MG63 (cell line): ENCODE data around the gene ZNF365. TPM values are rescaled to one million over a fixed set of nuclear protein-coding genes. Genes with fewer than 3 reads are reported as not detected.
"Not testable (repeated sequence)": the region's sequence is repeated elsewhere in the genome, so short reads cannot be mapped to it uniquely, and the experiment has no call there.

Experiments used
- DNase-seq: peaks from one replicate; pipeline ENCODE4 v3.0.0-alpha.2; 2020
- H3K27me3 ChIP-seq: fragments of 250-450 bp; sonication (Bioruptor Pico); 2 replicates; pipeline ENCODE4 v1.5.1; 2020; ENCODE audit warnings: mild to moderate bottlenecking, moderate library complexity
- H3K36me3 ChIP-seq: fragments of 250-450 bp; sonication (Bioruptor Pico); 2 replicates; pipeline ENCODE4 v1.5.1; 2020; ENCODE audit warnings: mild to moderate bottlenecking, moderate library complexity
- H3K4me3 ChIP-seq: fragments of 250-450 bp; sonication (Bioruptor Pico); 2 replicates; pipeline ENCODE4 v1.5.1; 2020; ENCODE audit warnings: mild to moderate bottlenecking, moderate library complexity
- H3K9me3 ChIP-seq: fragments of 250-450 bp; sonication (Bioruptor Pico); 2 replicates; pipeline ENCODE4 v1.5.1; 2020; ENCODE audit warnings: mild to moderate bottlenecking, moderate library complexity
- total RNA-seq: library from RNA; depleted of rRNA; stranded (reverse); fragments of >200 nt; shearing (Covaris generic); gene quantifications from 2 replicates; pipeline ENCODE4 v1.2.3, GENCODE V29; 2014; ENCODE audit warnings: low replicate concordance; rRNA removed

ZNF365 gene
- total RNA-seq = 0.89 and 1.5 TPM in 2 replicates

GRCh38 chr10:62373995-62374861 lies at the start of gene ZNF365:
TSS of gene ZNF365 (plus strand) at chr10:62374369. CDS start at chr10:62376194, 1,825 bp downstream.
- peak within 1 kb of the TSS; percentile 55 for H3K4me3 ChIP-seq
- H3K27me3 ChIP-seq = no peaks in the 10 kb centered on the region
- H3K36me3 ChIP-seq = no peaks in the 10 kb centered on the region
- H3K9me3 ChIP-seq = no peaks in the 10 kb centered on the region
- peak; percentile 66 for DNase-seq

GRCh38 chr10:62326176-62326575 lies 48.0 kb upstream of the ZNF365 start:
- H3K9me3 ChIP-seq = no peaks in the 10 kb centered on the region
- no peak overlapping the region for H3K4me3 ChIP-seq
- H3K27me3 ChIP-seq = no peaks in the 10 kb centered on the region
- no peaks in the 10 kb centered on the region for H3K36me3 ChIP-seq
- no peak for DNase-seq

GRCh38 chr10:62327885-62328284 lies 46.3 kb upstream of the ZNF365 start:
- Histone ChIP-seq H3K36me3 (no peaks in the 10 kb centered on the region), H3K27me3 (no peaks in the 10 kb centered on the region), H3K4me3 (no peak overlapping the region), H3K9me3 (peaks cover 7% of the 10 kb centered on the region)
- no peak for DNase-seq

- Histone ChIP-seq H3K27me3 (no peaks in the 10 kb centered on the region), H3K4me3 (no peak overlapping the region), H3K9me3 (peaks cover 7% of the 10 kb centered on the region), H3K36me3 (no peaks in the 10 kb centered on the region)
- DNase-seq = no peak
Measured at GRCh38 chr10:62330213-62330612, 44.0 kb upstream of the ZNF365 start.

GRCh38 chr10:62332406-62332805 lies 41.8 kb upstream of the ZNF365 start:
- Histone ChIP-seq H3K27me3 (no peaks in the 10 kb centered on the region), H3K9me3 (peaks cover 7% of the 10 kb centered on the region), H3K36me3 (no peaks in the 10 kb centered on the region), H3K4me3 (no peak overlapping the region)
- no peak for DNase-seq

GRCh38 chr10:62333135-62333889 lies 40.9 kb upstream of the ZNF365 start:
- no peak overlapping the region for H3K4me3 ChIP-seq

GRCh38 chr10:62333988-62334682 lies 40.0 kb upstream of the ZNF365 start:
- Histone ChIP-seq H3K27me3 (no peaks in the 10 kb centered on the region), H3K36me3 (no peaks in the 10 kb centered on the region), H3K4me3 (no peak overlapping the region), H3K9me3 (peaks cover 7% of the 10 kb centered on the region)
- no peak for DNase-seq

More at GRCh38 chr10:62333135-62333889, 40.9 kb upstream of the ZNF365 start:
- H3K36me3 ChIP-seq = no peaks in the 10 kb centered on the region
- H3K27me3 ChIP-seq = no peaks in the 10 kb centered on the region
- peaks cover 7% of the 10 kb centered on the region for H3K9me3 ChIP-seq
- DNase-seq = no peak

- Histone ChIP-seq H3K4me3 (no peak overlapping the region), H3K27me3 (no peaks in the 10 kb centered on the region), H3K9me3 (peaks cover 7% of the 10 kb centered on the region), H3K36me3 (no peaks in the 10 kb centered on the region)
- DNase-seq = no peak
Measured at GRCh38 chr10:62335326-62335725, 38.8 kb upstream of the ZNF365 start.

- no peak overlapping the region for H3K4me3 ChIP-seq
- H3K36me3 ChIP-seq = no peaks in the 10 kb centered on the region
- peaks cover 8% of the 10 kb centered on the region for H3K9me3 ChIP-seq
- no peak for DNase-seq
- H3K27me3 ChIP-seq = no peaks in the 10 kb centered on the region
Measured at GRCh38 chr10:62336404-62336803, 37.8 kb upstream of the ZNF365 start.

- Histone ChIP-seq H3K9me3 (peaks cover 13% of the 10 kb centered on the region), H3K4me3 (no peak overlapping the region), H3K36me3 (no peaks in the 10 kb centered on the region), H3K27me3 (no peaks in the 10 kb centered on the region)
- DNase-seq = no peak
Measured at GRCh38 chr10:62341419-62341818, 32.8 kb upstream of the ZNF365 start.

- Histone ChIP-seq H3K27me3 (no peaks in the 10 kb centered on the region), H3K36me3 (no peaks in the 10 kb centered on the region), H3K4me3 (no peak overlapping the region), H3K9me3 (peaks cover 15% of the 10 kb centered on the region)
- DNase-seq = no peak
Measured at GRCh38 chr10:62343000-62343399, 31.2 kb upstream of the ZNF365 start.

GRCh38 chr10:62348029-62348428 lies 26.1 kb upstream of the ZNF365 start:
- Histone ChIP-seq H3K27me3 (no peaks in the 10 kb centered on the region), H3K36me3 (no peaks in the 10 kb centered on the region), H3K4me3 (no peak overlapping the region), H3K9me3 (peaks cover 9% of the 10 kb centered on the region; the same call in 1 of the 2 replicates)
- DNase-seq = no peak

- Histone ChIP-seq H3K4me3 (no peak overlapping the region), H3K27me3 (no peaks in the 10 kb centered on the region), H3K9me3 (peaks cover 7% of the 10 kb centered on the region), H3K36me3 (no peaks in the 10 kb centered on the region)
- DNase-seq = no peak
Measured at GRCh38 chr10:62352356-62352970, 21.7 kb upstream of the ZNF365 start.

- no peak overlapping the region for H3K4me3 ChIP-seq
- H3K36me3 ChIP-seq = no peaks in the 10 kb centered on the region
- peaks cover 7% of the 10 kb centered on the region for H3K9me3 ChIP-seq
- H3K27me3 ChIP-seq = no peaks in the 10 kb centered on the region
- DNase-seq = no peak
Measured at GRCh38 chr10:62354916-62355315, 19.3 kb upstream of the ZNF365 start.

- no peaks in the 10 kb centered on the region for H3K27me3 ChIP-seq
- H3K36me3 ChIP-seq = no peaks in the 10 kb centered on the region
- no peak for DNase-seq
- peaks cover 4% of the 10 kb centered on the region; the same call in 1 of the 2 replicates for H3K9me3 ChIP-seq
- no peak overlapping the region for H3K4me3 ChIP-seq
Measured at GRCh38 chr10:62356447-62356846, 17.7 kb upstream of the ZNF365 start.

- H3K9me3 ChIP-seq = not testable (repeated sequence)
Measured at GRCh38 chr10:62358151-62358550, 16.0 kb upstream of the ZNF365 start.

More at GRCh38 chr10:62358151-62358550, 16.0 kb upstream of the ZNF365 start:
- H3K36me3 ChIP-seq, H3K27me3 ChIP-seq, DNase-seq, H3K4me3 ChIP-seq: not testable (repeated sequence)
